Gastrocnemius medialis (tissue), 4 donors: ENCODE measurements around the gene RNF151.

Source experiments
- POLR2A ChIP-seq, 2 donors: fragments of 450-650 bp; IDR thresholded peaks; one replicate each; pipeline ENCODE4 v1.6.1; 2017; ENCODE audit warnings: antibody characterized with exemption in 2 of 2, mild to moderate bottlenecking in 2 of 2, moderate library complexity in 2 of 2
- TF ChIP-seq, protein P1 (sequence below), 5 experiments: fragments of 450-650 bp in 3 of 5; fragments of 200-600 bp in 2 of 5; sonication (generic) in 2 of 5; IDR thresholded peaks in 4 of 5; conservative IDR thresholded peaks in 1 of 5; 1 replicate in 4 of 5; 2 replicates in 1 of 5; pipeline ENCODE4 v1.5.1; 2016 to 2019; ENCODE audit warnings: antibody characterized with exemption in 5 of 5, mild to moderate bottlenecking in 3 of 5, moderate library complexity in 3 of 5

DNA sequence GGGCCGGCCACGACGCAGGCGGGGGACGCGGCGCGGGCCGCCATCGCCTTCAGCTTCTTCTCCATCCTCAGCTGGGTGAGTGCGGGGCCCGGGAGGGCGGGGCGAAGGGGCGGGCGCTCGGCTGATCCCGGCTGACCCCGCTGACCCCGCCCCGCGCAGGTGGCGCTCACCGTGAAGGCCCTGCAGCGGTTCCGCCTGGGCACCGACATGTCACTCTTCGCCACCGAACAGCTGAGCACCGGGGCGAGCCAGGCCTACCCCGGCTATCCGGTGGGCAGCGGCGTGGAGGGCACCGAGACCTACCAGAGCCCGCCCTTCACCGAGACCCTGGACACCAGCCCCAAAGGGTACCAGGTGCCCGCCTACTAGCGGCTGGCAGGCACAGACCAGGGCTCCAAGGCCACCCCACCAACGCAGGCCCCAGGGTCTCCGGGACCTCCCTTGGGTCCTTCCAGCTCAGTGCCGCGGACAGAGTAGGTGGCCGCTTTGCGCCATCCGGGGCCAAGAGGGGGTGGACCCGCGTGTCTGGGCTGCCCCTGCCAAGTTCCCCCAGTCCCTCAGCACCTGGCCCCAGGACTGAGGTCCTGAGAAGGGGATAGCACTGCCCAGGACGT, 26.2 kb downstream of the RNF151 start:
- TF ChIP-seq, protein P1, sequence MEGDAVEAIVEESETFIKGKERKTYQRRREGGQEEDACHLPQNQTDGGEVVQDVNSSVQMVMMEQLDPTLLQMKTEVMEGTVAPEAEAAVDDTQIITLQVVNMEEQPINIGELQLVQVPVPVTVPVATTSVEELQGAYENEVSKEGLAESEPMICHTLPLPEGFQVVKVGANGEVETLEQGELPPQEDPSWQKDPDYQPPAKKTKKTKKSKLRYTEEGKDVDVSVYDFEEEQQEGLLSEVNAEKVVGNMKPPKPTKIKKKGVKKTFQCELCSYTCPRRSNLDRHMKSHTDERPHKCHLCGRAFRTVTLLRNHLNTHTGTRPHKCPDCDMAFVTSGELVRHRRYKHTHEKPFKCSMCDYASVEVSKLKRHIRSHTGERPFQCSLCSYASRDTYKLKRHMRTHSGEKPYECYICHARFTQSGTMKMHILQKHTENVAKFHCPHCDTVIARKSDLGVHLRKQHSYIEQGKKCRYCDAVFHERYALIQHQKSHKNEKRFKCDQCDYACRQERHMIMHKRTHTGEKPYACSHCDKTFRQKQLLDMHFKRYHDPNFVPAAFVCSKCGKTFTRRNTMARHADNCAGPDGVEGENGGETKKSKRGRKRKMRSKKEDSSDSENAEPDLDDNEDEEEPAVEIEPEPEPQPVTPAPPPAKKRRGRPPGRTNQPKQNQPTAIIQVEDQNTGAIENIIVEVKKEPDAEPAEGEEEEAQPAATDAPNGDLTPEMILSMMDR (IDR thresholded peaks at IDR 0.05 in 4 of 5, conservative IDR thresholded peaks at IDR 0.05 in 1 of 5): no peak
- no peak for TF ChIP-seq POLR2A (IDR thresholded peaks at IDR 0.05)
